Trophoblast cell (in vitro differentiated cells and primary cell): ENCODE data around the gene TAF1B.

Experiments used
- DNase-seq, 2 donors: peaks; one replicate each; pipeline ENCODE4 v3.0.0-alpha.2; 2016
- H2AFZ ChIP-seq: 2 replicates; pipeline ENCODE4 v1.6.1; 2013; ENCODE audit warnings: low read length, moderate library complexity, mild to moderate bottlenecking; ENCODE audit not compliant: insufficient read depth, poor library complexity
- H2AK5ac ChIP-seq: 2 replicates; pipeline ENCODE4 v1.6.1; 2013; ENCODE audit warnings: mild to moderate bottlenecking, low read length
- H2BK120ac ChIP-seq: 2 replicates; pipeline ENCODE4 v1.6.1; 2013; ENCODE audit warnings: low read length, mild to moderate bottlenecking, moderate library complexity; ENCODE audit not compliant: insufficient read depth, poor library complexity
- H2BK12ac ChIP-seq: 2 replicates; pipeline ENCODE4 v1.6.1; 2013; ENCODE audit warnings: mild to moderate bottlenecking, low read length, moderate library complexity
- H2BK5ac ChIP-seq: 2 replicates; pipeline ENCODE4 v1.6.1; 2013; ENCODE audit warnings: low read length, low read depth, moderate library complexity, mild to moderate bottlenecking; ENCODE audit not compliant: poor library complexity
- H3K14ac ChIP-seq: 2 replicates; pipeline ENCODE4 v1.6.1; 2013; ENCODE audit warnings: mild to moderate bottlenecking, low read length
- H3K18ac ChIP-seq: 2 replicates; pipeline ENCODE4 v1.6.1; 2013; ENCODE audit warnings: mild to moderate bottlenecking, low read length
- H3K23ac ChIP-seq: 2 replicates; pipeline ENCODE4 v1.6.1; 2013; ENCODE audit warnings: low read length
- H3K27ac ChIP-seq: 2 replicates; pipeline ENCODE4 v1.5.1; 2013; ENCODE audit warnings: low read depth, mild to moderate bottlenecking, inconsistent platforms, low read length, moderate library complexity
- H3K27me3 ChIP-seq: 2 replicates; pipeline ENCODE4 v1.6.1; 2013; ENCODE audit warnings: inconsistent platforms, mild to moderate bottlenecking, low read length, moderate library complexity; ENCODE audit not compliant: insufficient read depth
- H3K36me3 ChIP-seq, 2 experiments: 1 replicate in 1 of 2; 2 replicates in 1 of 2; pipeline ENCODE4 v1.6.1; 2013; ENCODE audit warnings: low read length in 2 of 2, mild to moderate bottlenecking in 2 of 2, moderate library complexity in 1 of 2; ENCODE audit not compliant: insufficient read depth in 2 of 2, control insufficient read depth in 1 of 2
- H3K4ac ChIP-seq: 2 replicates; pipeline ENCODE4 v1.6.1; 2013; ENCODE audit warnings: low read depth, mild to moderate bottlenecking, low read length, moderate library complexity
- H3K4me1 ChIP-seq, 2 experiments: 1 replicate in 1 of 2; 2 replicates in 1 of 2; pipeline ENCODE4 v1.6.1; 2013; ENCODE audit warnings: low read length in 2 of 2, mild to moderate bottlenecking in 2 of 2, moderate library complexity in 1 of 2; ENCODE audit not compliant: insufficient read depth in 2 of 2, control insufficient read depth in 1 of 2
- H3K4me2 ChIP-seq: 2 replicates; pipeline ENCODE4 v1.6.1; 2013; ENCODE audit warnings: inconsistent platforms, mild to moderate bottlenecking, low read length, moderate library complexity
- H3K4me3 ChIP-seq: 2 replicates; pipeline ENCODE4 v1.5.1; 2013; ENCODE audit warnings: mild to moderate bottlenecking, low read depth, low read length, inconsistent platforms
- H3K79me1 ChIP-seq: one replicate; pipeline ENCODE4 v1.6.1; 2013; ENCODE audit warnings: low read length
- H3K79me2 ChIP-seq: 2 replicates; pipeline ENCODE4 v1.6.1; 2013; ENCODE audit warnings: low read length, mild to moderate bottlenecking; ENCODE audit not compliant: control insufficient read depth, insufficient read depth, poor library complexity
- H3K9ac ChIP-seq: 2 replicates; pipeline ENCODE4 v1.6.1; 2013; ENCODE audit warnings: mild to moderate bottlenecking, low read length
- H3K9me3 ChIP-seq: 2 replicates; pipeline ENCODE4 v1.6.1; 2013; ENCODE audit warnings: low read depth, mild to moderate bottlenecking, control low read depth, inconsistent platforms, low read length; ENCODE audit not compliant: insufficient read depth
- H4K12ac ChIP-seq: 2 replicates; pipeline ENCODE4 v1.6.1; 2013; ENCODE audit warnings: low read depth, mild to moderate bottlenecking, low read length, moderate library complexity
- H4K8ac ChIP-seq: 2 replicates; pipeline ENCODE4 v1.6.1; 2013; ENCODE audit warnings: low read depth, mild to moderate bottlenecking, low read length, moderate library complexity
- H4K91ac ChIP-seq: one replicate; pipeline ENCODE4 v1.6.1; 2013; ENCODE audit warnings: low read depth, mild to moderate bottlenecking, low read length, moderate library complexity
- WGBS: extraction: QIAGEN DNeasy Blood & Tissue Kit; methylation state at CpG from one replicate; pipeline ENCODE4 v1.1.7; 2013; ENCODE audit warnings: missing lambda C conversion rate; ENCODE audit not compliant: insufficient read length, insufficient coverage; ENCODE audit errors: extremely low coverage; 5-methylcytosine and 5-hydroxymethylcytosine counted together

TAF1B gene

DNA sequence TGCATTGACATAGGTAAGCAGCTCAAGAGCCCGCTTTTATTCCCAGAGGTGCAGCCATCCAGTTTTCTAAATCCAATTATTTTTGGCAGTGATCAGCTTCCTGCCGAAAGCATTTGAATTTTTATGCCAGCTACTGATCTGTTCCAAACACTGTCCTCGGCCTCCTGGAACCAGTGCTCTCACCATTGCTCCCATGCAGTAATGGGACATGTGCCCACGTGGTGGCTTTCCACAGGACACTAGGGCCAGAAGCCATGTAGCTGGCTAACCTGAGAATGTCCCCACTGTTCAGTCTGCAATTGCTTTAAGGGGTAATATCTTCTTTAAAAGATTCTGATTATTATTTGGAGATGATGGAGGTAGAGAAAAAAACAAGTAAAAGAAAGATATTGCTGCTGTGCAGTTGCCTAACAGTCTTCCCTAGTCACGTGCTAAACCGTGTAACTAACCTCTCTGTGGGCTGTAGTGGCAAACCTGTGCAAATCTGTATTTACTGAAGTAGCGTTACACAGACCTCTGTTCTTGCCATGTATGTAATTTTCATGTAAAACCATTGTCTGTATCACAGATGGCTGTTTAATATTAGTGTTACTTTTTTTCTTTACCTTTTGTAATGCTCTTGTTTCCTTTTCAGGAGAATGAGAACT lies 121.2 kb downstream of the TAF1B start:
- H2AK5ac ChIP-seq = no peak overlapping the region
- no peak overlapping the region for H3K4me2 ChIP-seq
- H2BK12ac ChIP-seq = no peak overlapping the region
- DNase-seq = no peak
- H3K23ac ChIP-seq = no peak overlapping the region
- peaks cover 0 to 1% of the 10 kb centered on the region in 2 experiments for H3K4me1 ChIP-seq
- no peak overlapping the region for H4K8ac ChIP-seq
- no peak overlapping the region for H2BK5ac ChIP-seq
- H3K79me2 ChIP-seq = no peaks in the 10 kb centered on the region
- no peak overlapping the region for H2AFZ ChIP-seq
- no peak overlapping the region for H3K14ac ChIP-seq
- H3K9ac ChIP-seq = no peak overlapping the region
- no peak overlapping the region for H4K91ac ChIP-seq
- WGBS = no CpG with 5 or more reads among the region's 7 CpGs
- no peak overlapping the region for H3K27ac ChIP-seq
- H3K18ac ChIP-seq = no peak overlapping the region
- peaks cover 9 to 22% of the 10 kb centered on the region in 2 experiments for H3K36me3 ChIP-seq
- H3K79me1 ChIP-seq = no peaks in the 10 kb centered on the region
- H3K27me3 ChIP-seq = no peaks in the 10 kb centered on the region
- H4K12ac ChIP-seq = no peak overlapping the region
- no peak overlapping the region for H3K4me3 ChIP-seq
- no peak overlapping the region for H2BK120ac ChIP-seq
- H3K4ac ChIP-seq = no peak overlapping the region
- no peaks in the 10 kb centered on the region for H3K9me3 ChIP-seq

GRCh38 chr2:9965119-9965822 lies 122.0 kb downstream of the TAF1B start:
- no peak overlapping the region for H3K27ac ChIP-seq
- H2AK5ac ChIP-seq = no peak overlapping the region
- no CpG with 5 or more reads among the region's 8 CpGs for WGBS
- no peaks in the 10 kb centered on the region for H3K79me1 ChIP-seq
- no peak overlapping the region for H3K14ac ChIP-seq
- H3K4me2 ChIP-seq = no peak overlapping the region
- H3K4me1 ChIP-seq = peaks cover 2 to 3% of the 10 kb centered on the region in 2 experiments
- H3K4me3 ChIP-seq = no peak overlapping the region
- no peaks in the 10 kb centered on the region for H3K27me3 ChIP-seq
- no peak overlapping the region for H2BK120ac ChIP-seq
- no peak overlapping the region for H4K12ac ChIP-seq
- DNase-seq = no peak
- no peak overlapping the region for H4K8ac ChIP-seq
- no peaks in the 10 kb centered on the region for H3K79me2 ChIP-seq
- no peak overlapping the region for H3K9ac ChIP-seq
- no peak overlapping the region for H2AFZ ChIP-seq
- H2BK12ac ChIP-seq = no peak overlapping the region
- H3K36me3 ChIP-seq = peaks cover 5 to 22% of the 10 kb centered on the region in 2 experiments
- H4K91ac ChIP-seq = no peak overlapping the region
- H2BK5ac ChIP-seq = no peak overlapping the region
- no peak overlapping the region for H3K23ac ChIP-seq
- H3K4ac ChIP-seq = no peak overlapping the region
- H3K9me3 ChIP-seq = no peaks in the 10 kb centered on the region
- no peak overlapping the region for H3K18ac ChIP-seq

GRCh38 chr2:9966491-9967022 lies 123.3 kb downstream of the TAF1B start:
- Histone ChIP-seq H3K27ac (no peak overlapping the region), H3K23ac (no peak overlapping the region), H4K12ac (no peak overlapping the region), H3K79me1 (peaks cover 2% of the 10 kb centered on the region), H3K14ac (no peak overlapping the region), H4K91ac (no peak overlapping the region), H3K4ac (no peak overlapping the region), H3K4me1 (peaks cover 8 to 13% of the 10 kb centered on the region in 2 experiments), H3K79me2 (no peaks in the 10 kb centered on the region), H3K4me2 (no peak overlapping the region), H3K4me3 (no peak overlapping the region), H3K9me3 (no peaks in the 10 kb centered on the region), H2BK12ac (no peak overlapping the region), H3K18ac (no peak overlapping the region), H3K27me3 (no peaks in the 10 kb centered on the region), H2BK120ac (no peak overlapping the region), H3K36me3 (peaks cover 2 to 16% of the 10 kb centered on the region in 2 experiments), H2AK5ac (no peak overlapping the region), H4K8ac (no peak overlapping the region), H2BK5ac (no peak overlapping the region), H3K9ac (no peak overlapping the region), H2AFZ (no peak overlapping the region)
- no CpG with 5 or more reads among the region's 3 CpGs for WGBS
- DNase-seq = no peak

DNA sequence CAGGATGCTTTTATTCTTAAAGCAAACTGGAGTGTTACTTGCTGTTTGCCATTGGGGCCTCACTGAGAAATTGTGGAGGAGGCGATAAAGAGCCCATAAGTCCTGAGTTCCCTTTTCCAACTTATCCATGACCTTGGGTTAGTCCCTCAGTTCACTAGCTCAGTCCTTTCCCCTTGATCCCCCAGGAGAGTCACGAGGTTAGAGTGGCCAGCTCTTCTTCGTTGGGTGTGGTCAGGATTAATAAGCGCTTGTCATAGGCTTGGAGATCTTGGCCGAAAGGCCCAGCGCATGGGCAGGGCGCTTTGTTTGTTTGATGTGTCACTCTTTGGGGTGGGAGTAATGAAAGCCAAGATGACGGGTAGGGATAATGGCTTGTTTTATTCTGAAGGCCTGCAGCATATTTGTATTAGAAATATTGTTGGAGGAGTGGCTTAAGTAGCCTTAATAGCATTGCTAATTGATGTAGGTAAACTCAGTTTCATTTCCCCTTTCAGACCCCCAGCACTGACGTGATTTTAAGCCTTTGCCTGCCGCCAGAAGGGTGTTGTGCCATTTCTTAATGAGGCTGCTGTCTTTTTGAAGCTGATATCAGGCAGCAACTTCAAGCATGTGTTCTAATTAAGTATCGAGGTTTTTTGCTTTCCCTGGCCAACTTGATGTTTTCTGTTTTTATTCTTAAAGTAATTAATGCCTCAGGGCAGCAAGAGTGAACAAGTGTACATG lies 123.9 kb downstream of the TAF1B start:
- Histone ChIP-seq H3K23ac (no peak overlapping the region), H3K9ac (no peak overlapping the region), H3K18ac (no peak overlapping the region), H3K27me3 (no peaks in the 10 kb centered on the region), H3K4me1 (peaks cover 8 to 13% of the 10 kb centered on the region in 2 experiments), H3K79me1 (peaks cover 2% of the 10 kb centered on the region), H3K4me2 (no peak overlapping the region), H3K4me3 (no peak overlapping the region), H3K27ac (no peak overlapping the region), H4K91ac (no peak overlapping the region), H2BK5ac (no peak overlapping the region), H2AFZ (no peak overlapping the region), H4K12ac (no peak overlapping the region), H3K4ac (peak overlapping the region; percentile 33), H2AK5ac (no peak overlapping the region), H3K9me3 (no peaks in the 10 kb centered on the region), H2BK120ac (no peak overlapping the region), H3K36me3 (peaks cover 2 to 14% of the 10 kb centered on the region in 2 experiments), H2BK12ac (no peak overlapping the region), H3K14ac (no peak overlapping the region), H3K79me2 (no peaks in the 10 kb centered on the region), H4K8ac (no peak overlapping the region)
- WGBS = no CpG with 5 or more reads among the region's 11 CpGs
- DNase-seq = no peak
